ENCODE results near the gene DEFB113.
"Not testable (repeated sequence)": the region's sequence is repeated elsewhere in the genome, so short reads cannot be mapped to it uniquely, and the experiment has no call there.

The DEFB113 gene

GRCh38 chr6:49969605-49970004, at the start of gene DEFB113:
DEFB113 (minus strand) TSS chr6:49969625; CDS start chr6:49969625, 0 bp downstream.
- no peak for DNase-seq

- DNase-seq, result no peak
These were observed 38.4 kb upstream of the DEFB113 start for GRCh38 chr6:50007819-50008218.

GRCh38 chr6:50003139-50003538, 33.7 kb upstream of the DEFB113 start:
- no peak for DNase-seq

GRCh38 chr6:49995278-49995677, 25.9 kb upstream of the DEFB113 start:
- no peak for DNase-seq

GRCh38 chr6:49988900-49989299, 19.5 kb upstream of the DEFB113 start:
- DNase-seq, result no peak

- no peak for DNase-seq
These were observed 18.3 kb upstream of the DEFB113 start for GRCh38 chr6:49987749-49988148.

GRCh38 chr6:49986551-49986950, 17.1 kb upstream of the DEFB113 start:
- no peak for DNase-seq

- no peak for DNase-seq
These were observed 12.6 kb upstream of the DEFB113 start for GRCh38 chr6:49982046-49982445.

- peak; percentile 35 for DNase-seq
These were observed 11.5 kb upstream of the DEFB113 start for GRCh38 chr6:49980898-49981297.

- no peak for DNase-seq
These were observed 10.2 kb upstream of the DEFB113 start for GRCh38 chr6:49979584-49979983.

GRCh38 chr6:49978332-49979226, 9.2 kb upstream of the DEFB113 start:
- DNase-seq, result no peak

GRCh38 chr6:49966823-49967222, 2.6 kb downstream of the DEFB113 start:
- no peak for DNase-seq

- no peak for DNase-seq
These were observed 3.1 kb downstream of the DEFB113 start for GRCh38 chr6:49966334-49966733.

GRCh38 chr6:49964064-49964463, 5.4 kb downstream of the DEFB113 start, which contains the start of gene DEFB114:
DEFB114 (minus strand) TSS chr6:49964164; CDS start chr6:49964105, 59 bp downstream.
- no peak for DNase-seq

- no peak for DNase-seq
These were observed 11.2 kb downstream of the DEFB113 start for GRCh38 chr6:49958180-49958579.

GRCh38 chr6:49955847-49956246, 13.6 kb downstream of the DEFB113 start:
- DNase-seq, result no peak

- no peak for DNase-seq
These were observed 17.5 kb downstream of the DEFB113 start for GRCh38 chr6:49951926-49952325.

- no peak for DNase-seq
These were observed 19.0 kb downstream of the DEFB113 start for GRCh38 chr6:49950415-49950751.

- DNase-seq, result no peak
These were observed 20.4 kb downstream of the DEFB113 start for GRCh38 chr6:49949062-49949461.

GRCh38 chr6:49946835-49947234, 22.6 kb downstream of the DEFB113 start:
- no peak for DNase-seq

- not testable (repeated sequence) for DNase-seq
These were observed 25.4 kb downstream of the DEFB113 start for GRCh38 chr6:49944068-49944467.

- DNase-seq, result no peak
These were observed 29.4 kb downstream of the DEFB113 start for GRCh38 chr6:49939993-49940498.

GRCh38 chr6:49937811-49938210, 31.6 kb downstream of the DEFB113 start:
- DNase-seq, result no peak

GRCh38 chr6:49937017-49937416, 32.4 kb downstream of the DEFB113 start:
- no peak for DNase-seq

GRCh38 chr6:49935387-49935786, 34.0 kb downstream of the DEFB113 start:
- no peak for DNase-seq
